HepG2 (cell line): ENCODE results near the gene ESRRB. TPM values are rescaled to one million over a fixed set of nuclear protein-coding genes. Genes with fewer than 3 reads are reported as not detected.

ENCODE experiments used
- ATAC-seq: fragments of 200-7000 bp; cut with Tn5 transposase; 3 replicates; pipeline ENCODE4 v1.9.1; 2020; ENCODE audit warnings: mild to moderate bottlenecking, moderate library complexity
- BruUV-seq: library from RNA; stranded (reverse); fragments of 400-500 nt; replicated peaks from 2 replicates; lab custom pipeline; 2021; lab: Mats Ljungman, UMichigan
- CTCF ChIA-PET: fragments of 300-600 bp; formaldehyde crosslinking; extraction: SDS; loops from one replicate; lab custom pipeline; 2021; ENCODE audit warnings: low total read pairs, inconsistent platforms, low intra/inter-chr PET ratio; lab: Yijun Ruan, JAX
- POLR2A ChIA-PET: fragments of 350-600 bp; sonication (Branson Sonifier 250); formaldehyde crosslinking; loops from one replicate; lab custom pipeline; 2020; ENCODE audit warnings: antibody characterized with exemption, inconsistent platforms; lab: Yijun Ruan, JAX
- DNase-seq: peaks from one replicate; pipeline ENCODE4 v3.0.0-alpha.2; 2015; ENCODE audit warnings: low spot score
- FAIRE-seq: peaks from 3 replicates; lab custom pipeline; 2011; peaks lifted over from hg19 to GRCh38; lab: Jason Lieb, UNC
- H2AFZ ChIP-seq: one replicate; pipeline ENCODE4 v1.6.1; 2011; ENCODE audit warnings: low read length, inconsistent platforms
- H3K27ac ChIP-seq: fragments of 300-600 bp; 3 replicates; pipeline ENCODE4 v1.8.0; 2011; ENCODE audit warnings: mixed run types, mild to moderate bottlenecking, mixed read lengths, low read length, inconsistent platforms; ENCODE audit not compliant: insufficient read depth; ENCODE audit errors: extremely low read length
- H3K27me3 ChIP-seq, 2 experiments: fragments of 200-600 bp in 1 of 2; 2 replicates in 1 of 2; 3 replicates in 1 of 2; pipeline versions ENCODE4 v1.6.0 to v1.8.0; 2011; ENCODE audit warnings: low read length in 2 of 2, mild to moderate bottlenecking in 2 of 2, moderate library complexity in 2 of 2, inconsistent platforms in 1 of 2; ENCODE audit not compliant: insufficient read depth in 2 of 2, control insufficient read depth in 1 of 2
- H3K36me3 ChIP-seq, 2 experiments: fragments of 200-600 bp in 1 of 2; replicated peaks in 1 of 2; 2 replicates in 1 of 2; 3 replicates in 1 of 2; pipeline versions ENCODE4 v1.5.1 to v1.8.0; 2011; ENCODE audit warnings: low read length in 2 of 2, inconsistent platforms in 1 of 2; ENCODE audit not compliant: insufficient read depth in 2 of 2, control insufficient read depth in 1 of 2
- H3K4me1 ChIP-seq: 2 replicates; pipeline ENCODE4 v1.5.1; 2012; ENCODE audit warnings: low read length, inconsistent platforms; ENCODE audit not compliant: insufficient read depth
- H3K4me2 ChIP-seq: 2 replicates; pipeline ENCODE4 v1.6.0; 2011; ENCODE audit warnings: low read depth, low read length, inconsistent platforms
- H3K4me3 ChIP-seq, 3 experiments: fragments of 200-600 bp in 1 of 3; sonication (generic), shearing (Covaris generic) in 1 of 3; replicated peaks in 1 of 3; 2 replicates each; pipeline ENCODE4 v1.5.1; 2011 to 2016; ENCODE audit warnings: low read length in 3 of 3, inconsistent platforms in 2 of 3, low read depth in 2 of 3, mild to moderate bottlenecking in 2 of 3, control low read depth in 1 of 3, mixed read lengths in 1 of 3; ENCODE audit not compliant: insufficient read depth in 1 of 3
- H3K79me2 ChIP-seq: one replicate; pipeline ENCODE4 v1.6.1; 2011; ENCODE audit warnings: low read length, inconsistent platforms; ENCODE audit not compliant: insufficient read depth
- H3K9ac ChIP-seq: 2 replicates; pipeline ENCODE4 v1.6.0; 2011; ENCODE audit warnings: mild to moderate bottlenecking, low read depth, low read length, inconsistent platforms; ENCODE audit not compliant: insufficient read depth
- H3K9me3 ChIP-seq: 2 replicates; pipeline ENCODE4 v1.5.1; 2012; ENCODE audit warnings: mild to moderate bottlenecking, low read length
- H4K20me1 ChIP-seq: 2 replicates; pipeline ENCODE4 v1.6.0; 2011; ENCODE audit warnings: inconsistent platforms, mild to moderate bottlenecking, low read length, moderate library complexity; ENCODE audit not compliant: insufficient read depth
- ATRX ChIP-seq: sonication (generic); formaldehyde crosslinking; IDR thresholded peaks from 2 replicates; pipeline ENCODE4 v1.4.0; 2020; ENCODE audit warnings: missing genetic modification reagents, borderline replicate concordance
- GABPA ChIP-seq, 2 experiments: IDR thresholded peaks; 2 replicates each; pipeline ENCODE4 v1.6.1; 2011 to 2016; ENCODE audit warnings: low read depth in 2 of 2, low read length in 1 of 2, missing biosample characterization in 1 of 2, missing genetic modification characterization in 1 of 2
- GATAD2A ChIP-seq: IDR thresholded peaks from 2 replicates; pipeline ENCODE4 v1.6.1; 2016
- MEIS1 ChIP-seq: sonication (generic); formaldehyde crosslinking; IDR thresholded peaks from 2 replicates; pipeline ENCODE4 v1.9.0; 2021; ENCODE audit warnings: mild to moderate bottlenecking, missing genetic modification reagents, moderate library complexity, borderline replicate concordance
- PHF5A ChIP-seq: IDR thresholded peaks from one replicate; pipeline ENCODE4 v1.6.1; 2018; ENCODE audit warnings: low read depth, missing genetic modification reagents; ENCODE audit not compliant: unreplicated experiment
- TFE3 ChIP-seq: IDR thresholded peaks from 2 replicates; pipeline ENCODE4 v1.6.1; 2016
- XBP1 ChIP-seq: sonication (generic); formaldehyde crosslinking; IDR thresholded peaks from 2 replicates; pipeline ENCODE4 v1.5.0; 2020; ENCODE audit warnings: missing genetic modification reagents
- ZNF18 ChIP-seq: sonication (generic); formaldehyde crosslinking; IDR thresholded peaks from 2 replicates; pipeline ENCODE4 v1.8.0; 2022; ENCODE audit warnings: mild to moderate bottlenecking, missing genetic modification reagents; ENCODE audit not compliant: insufficient replicate concordance
- ZNF230 ChIP-seq: sonication (generic); formaldehyde crosslinking; IDR thresholded peaks from 2 replicates; pipeline ENCODE4 v1.4.0; 2020; ENCODE audit warnings: mild to moderate bottlenecking, missing genetic modification reagents
- WGBS: methylation state at CpG from one replicate; pipeline ENCODE4 v1.1.6; 2017; ENCODE audit warnings: low lambda C conversion rate; 5-methylcytosine and 5-hydroxymethylcytosine counted together
- in situ Hi-C: cut with HindIII; loops from 2 replicates; pipeline ENCODE4 v1.10.0; 2017; ENCODE audit warnings: low pct_unique_long_range_greater_than_20kb; ENCODE audit not compliant: extremely low pct_ligation_motif_present
- intact Hi-C: fragments of 100-400 bp; cut with micrococcal nuclease; formaldehyde crosslinking; loops from one replicate; pipeline ENCODE4 v1.10.0; 2022; ENCODE audit not compliant: unreplicated experiment
- polyA plus RNA-seq, 8 experiments: library from polyadenylated mRNA; depleted of rRNA in 3 of 8; stranded (reverse) in 7 of 8; unstranded in 1 of 8; fragments of >200 nt; fragmentation: Illumina TruSeq in 4 of 8; extraction: Trizol in 4 of 8; gene quantifications; 2 replicates each; pipeline versions ENCODE4 v1.2.1 to v1.2.3, GENCODE V29; 2011 to 2016; ENCODE audit warnings: low read depth in 4 of 8, missing spikeins in 1 of 8, mixed read lengths in 1 of 8; ENCODE audit not compliant: insufficient read depth in 1 of 8
- total RNA-seq, 5 experiments: library from RNA; depleted of rRNA; stranded (reverse); fragments of >200 nt; fragmentation: Illumina TruSeq; extraction: Trizol; gene quantifications; 2 replicates each; pipeline ENCODE4 v1.2.3, GENCODE V29; 2016; ENCODE audit warnings: low read depth in 1 of 5
- TF ChIP-seq, protein P1 (sequence below), 2 experiments: sonication (generic) in 1 of 2; formaldehyde crosslinking in 1 of 2; IDR thresholded peaks; 2 replicates each; pipeline versions ENCODE4 v1.4.0 to v1.6.1; 2018 to 2020; ENCODE audit warnings: missing genetic modification reagents in 2 of 2, borderline replicate concordance in 1 of 2, low read depth in 1 of 2, mild to moderate bottlenecking in 1 of 2, missing biosample characterization in 1 of 2
- TF ChIP-seq, protein P2 (sequence below): sonication (generic); formaldehyde crosslinking; IDR thresholded peaks from 2 replicates; pipeline ENCODE4 v1.5.0; 2020; ENCODE audit warnings: mild to moderate bottlenecking, missing genetic modification reagents

ESRRB gene
- total and polyA plus RNA-seq, 2 of the 13 experiments (the other 11 are each of a cell fraction or from before 2014, with no cell fraction given): 0.04 to 0.33 TPM

DNA sequence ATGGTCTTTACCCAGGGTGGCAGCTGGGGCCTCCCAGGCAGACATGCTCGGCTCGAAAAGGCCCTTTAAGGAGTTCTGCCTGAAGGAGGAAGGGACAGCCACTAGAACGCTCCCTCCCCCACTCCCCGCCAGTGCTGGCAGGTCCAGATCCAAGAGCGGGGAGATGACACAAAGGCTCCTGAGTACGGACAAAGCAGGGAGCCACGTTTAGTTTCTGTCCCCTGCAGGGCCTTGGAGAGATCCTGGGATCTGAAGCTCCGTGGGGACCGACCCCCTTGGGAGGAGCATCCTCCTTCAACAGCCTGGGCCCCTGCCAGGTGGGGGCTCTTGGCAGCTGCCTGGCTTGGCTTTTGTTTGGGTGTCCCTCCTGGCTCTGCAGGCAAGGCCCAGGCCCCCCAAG, 89.7 kb downstream of the ESRRB start:
- intact Hi-C loops: no loop called here
- H3K36me3 ChIP-seq: no peaks in the 10 kb centered on the region
- no peaks in the 10 kb centered on the region for H3K9me3 ChIP-seq
- no peaks in the 10 kb centered on the region for H3K79me2 ChIP-seq
- in situ Hi-C loops: no loop called here
- H3K4me2 ChIP-seq: no peak overlapping the region
- no TSS peak for BruUV-seq
- no peak for ATAC-seq
- H3K9ac ChIP-seq: no peak overlapping the region
- no peak for DNase-seq
- no CpG with 5 or more reads among the region's 9 CpGs for WGBS
- no peak overlapping the region for H2AFZ ChIP-seq
- H3K4me1 ChIP-seq: no peaks in the 10 kb centered on the region
- ChIA-PET POLR2A (no interaction called here), CTCF (no interaction called here)
- peaks cover 0 to 3% of the 10 kb centered on the region in 2 experiments; a peak in 1 of 5 replicates for H3K27me3 ChIP-seq
- no peak for FAIRE-seq
- H3K4me3 ChIP-seq: no peak overlapping the region
- H3K27ac ChIP-seq: no peak overlapping the region
- H4K20me1 ChIP-seq: no peaks in the 10 kb centered on the region
- TF ChIP-seq XBP1 (CRISPR knock-in tag) (no peak), MEIS1 (no peak), TFE3 (CRISPR knock-in tag) (no peak), PHF5A (CRISPR knock-in tag) (no peak), GATAD2A (CRISPR knock-in tag) (no peak), GABPA (IDR thresholded peaks at IDR 0.05; ENCODE audit: low read depth, low read length) (no peak), GABPA (CRISPR knock-in tag; IDR thresholded peaks at IDR 0.05; ENCODE audit: low read depth) (no peak), ZNF18 (no peak), ZNF230 (CRISPR knock-in tag) (no peak), ATRX (CRISPR knock-in tag) (no peak)
- TF ChIP-seq, protein P1, sequence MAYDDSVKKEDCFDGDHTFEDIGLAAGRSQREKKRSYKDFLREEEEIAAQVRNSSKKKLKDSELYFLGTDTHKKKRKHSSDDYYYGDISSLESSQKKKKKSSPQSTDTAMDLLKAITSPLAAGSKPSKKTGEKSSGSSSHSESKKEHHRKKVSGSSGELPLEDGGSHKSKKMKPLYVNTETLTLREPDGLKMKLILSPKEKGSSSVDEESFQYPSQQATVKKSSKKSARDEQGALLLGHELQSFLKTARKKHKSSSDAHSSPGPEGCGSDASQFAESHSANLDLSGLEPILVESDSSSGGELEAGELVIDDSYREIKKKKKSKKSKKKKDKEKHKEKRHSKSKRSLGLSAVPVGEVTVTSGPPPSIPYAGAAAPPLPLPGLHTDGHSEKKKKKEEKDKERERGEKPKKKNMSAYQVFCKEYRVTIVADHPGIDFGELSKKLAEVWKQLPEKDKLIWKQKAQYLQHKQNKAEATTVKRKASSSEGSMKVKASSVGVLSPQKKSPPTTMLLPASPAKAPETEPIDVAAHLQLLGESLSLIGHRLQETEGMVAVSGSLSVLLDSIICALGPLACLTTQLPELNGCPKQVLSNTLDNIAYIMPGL (CRISPR knock-in tag; IDR thresholded peaks at IDR 0.05; ENCODE audit: borderline replicate concordance in 1 of 2, low read depth in 1 of 2): no peak
- TF ChIP-seq, protein P2, sequence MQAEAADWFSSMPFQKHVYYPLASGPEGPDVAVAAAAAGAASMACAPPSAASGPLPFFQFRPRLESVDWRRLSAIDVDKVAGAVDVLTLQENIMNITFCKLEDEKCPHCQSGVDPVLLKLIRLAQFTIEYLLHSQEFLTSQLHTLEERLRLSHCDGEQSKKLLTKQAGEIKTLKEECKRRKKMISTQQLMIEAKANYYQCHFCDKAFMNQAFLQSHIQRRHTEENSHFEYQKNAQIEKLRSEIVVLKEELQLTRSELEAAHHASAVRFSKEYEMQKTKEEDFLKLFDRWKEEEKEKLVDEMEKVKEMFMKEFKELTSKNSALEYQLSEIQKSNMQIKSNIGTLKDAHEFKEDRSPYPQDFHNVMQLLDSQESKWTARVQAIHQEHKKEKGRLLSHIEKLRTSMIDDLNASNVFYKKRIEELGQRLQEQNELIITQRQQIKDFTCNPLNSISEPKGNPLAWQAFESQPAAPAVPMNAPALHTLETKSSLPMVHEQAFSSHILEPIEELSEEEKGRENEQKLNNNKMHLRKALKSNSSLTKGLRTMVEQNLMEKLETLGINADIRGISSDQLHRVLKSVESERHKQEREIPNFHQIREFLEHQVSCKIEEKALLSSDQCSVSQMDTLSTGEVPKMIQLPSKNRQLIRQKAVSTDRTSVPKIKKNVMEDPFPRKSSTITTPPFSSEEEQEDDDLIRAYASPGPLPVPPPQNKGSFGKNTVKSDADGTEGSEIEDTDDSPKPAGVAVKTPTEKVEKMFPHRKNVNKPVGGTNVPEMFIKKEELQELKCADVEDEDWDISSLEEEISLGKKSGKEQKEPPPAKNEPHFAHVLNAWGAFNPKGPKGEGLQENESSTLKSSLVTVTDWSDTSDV: no peak
